ENCODE results near the gene MVK.

MVK gene

GRCh38 chr12:109537136-109537535 lies 36.5 kb upstream of the MVK start:
- DNase-seq (ENCODE audit: low spot score), result no peak
- in situ Hi-C loops (cut with MboI; ENCODE audit: low pct_unique_long_range_greater_than_20kb, low sequenced_read_pairs, unreplicated experiment), result no loop called here
- TF ChIP-seq CTCF (IDR thresholded peaks at IDR 0.05; ENCODE audit: extremely low read depth, insufficient read depth, missing control alignments), result no peak

DNA sequence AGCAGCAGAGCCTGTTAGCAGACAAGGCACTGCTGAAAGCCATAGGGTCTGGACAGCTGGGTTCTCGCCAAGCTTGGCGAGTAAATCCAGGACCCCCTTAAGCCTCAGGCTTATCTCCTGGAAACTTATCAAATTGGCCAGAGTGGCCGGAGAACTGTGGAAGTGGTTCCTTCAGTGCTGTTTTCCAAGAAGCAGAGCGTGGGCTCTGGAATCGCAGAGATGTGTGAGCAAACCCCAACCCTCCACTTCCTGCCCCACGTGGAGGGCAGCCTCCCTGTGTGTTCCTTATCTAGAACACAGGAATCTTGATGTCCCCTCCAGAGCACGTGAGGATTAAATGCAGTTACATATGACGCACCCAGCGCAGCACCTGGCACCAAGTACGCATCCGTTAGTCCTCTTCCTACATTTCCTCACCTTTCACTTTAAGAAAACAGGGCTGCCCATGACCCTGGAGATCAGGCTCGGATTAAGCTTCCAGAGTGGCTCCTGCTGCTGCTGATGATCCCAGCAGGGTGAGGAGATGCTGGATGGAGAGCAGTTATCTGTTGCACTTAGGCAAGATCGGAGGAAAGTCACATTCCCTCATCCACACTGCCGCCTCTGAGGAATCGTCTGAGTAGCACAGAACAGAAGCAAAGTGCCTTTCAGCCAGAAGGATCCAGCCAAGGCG lies 35.3 kb upstream of the MVK start:
- no peak for DNase-seq (ENCODE audit: low spot score)
- no peak for TF ChIP-seq CTCF (IDR thresholded peaks at IDR 0.05; ENCODE audit: extremely low read depth, insufficient read depth, missing control alignments)
- in situ Hi-C loops (cut with MboI; ENCODE audit: low pct_unique_long_range_greater_than_20kb, low sequenced_read_pairs, unreplicated experiment), result no loop called here

DNA sequence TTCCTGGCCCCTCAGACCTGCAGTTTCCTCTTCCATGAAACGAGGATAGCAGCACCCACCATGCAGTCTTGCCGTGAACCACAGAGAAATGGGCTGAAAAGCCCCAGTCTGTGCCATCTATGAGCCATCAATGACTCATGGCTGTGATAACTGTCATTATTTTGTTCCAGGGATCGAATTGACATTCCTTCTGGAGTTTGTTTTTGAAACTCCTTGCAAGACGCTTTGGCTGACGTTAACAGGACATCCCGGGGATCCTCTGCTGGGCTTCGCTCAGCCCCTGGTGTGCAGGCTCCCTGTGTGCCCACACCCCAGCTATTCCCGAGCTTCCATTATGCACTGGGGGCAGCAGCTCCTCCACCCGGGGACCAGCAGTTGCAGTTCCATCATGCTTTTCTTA lies 34.1 kb upstream of the MVK start:
- no peak for TF ChIP-seq CTCF (IDR thresholded peaks at IDR 0.05; ENCODE audit: extremely low read depth, insufficient read depth, missing control alignments)
- in situ Hi-C loops (cut with MboI; ENCODE audit: low pct_unique_long_range_greater_than_20kb, low sequenced_read_pairs, unreplicated experiment), result no loop called here
- DNase-seq (ENCODE audit: low spot score), result no peak

DNA sequence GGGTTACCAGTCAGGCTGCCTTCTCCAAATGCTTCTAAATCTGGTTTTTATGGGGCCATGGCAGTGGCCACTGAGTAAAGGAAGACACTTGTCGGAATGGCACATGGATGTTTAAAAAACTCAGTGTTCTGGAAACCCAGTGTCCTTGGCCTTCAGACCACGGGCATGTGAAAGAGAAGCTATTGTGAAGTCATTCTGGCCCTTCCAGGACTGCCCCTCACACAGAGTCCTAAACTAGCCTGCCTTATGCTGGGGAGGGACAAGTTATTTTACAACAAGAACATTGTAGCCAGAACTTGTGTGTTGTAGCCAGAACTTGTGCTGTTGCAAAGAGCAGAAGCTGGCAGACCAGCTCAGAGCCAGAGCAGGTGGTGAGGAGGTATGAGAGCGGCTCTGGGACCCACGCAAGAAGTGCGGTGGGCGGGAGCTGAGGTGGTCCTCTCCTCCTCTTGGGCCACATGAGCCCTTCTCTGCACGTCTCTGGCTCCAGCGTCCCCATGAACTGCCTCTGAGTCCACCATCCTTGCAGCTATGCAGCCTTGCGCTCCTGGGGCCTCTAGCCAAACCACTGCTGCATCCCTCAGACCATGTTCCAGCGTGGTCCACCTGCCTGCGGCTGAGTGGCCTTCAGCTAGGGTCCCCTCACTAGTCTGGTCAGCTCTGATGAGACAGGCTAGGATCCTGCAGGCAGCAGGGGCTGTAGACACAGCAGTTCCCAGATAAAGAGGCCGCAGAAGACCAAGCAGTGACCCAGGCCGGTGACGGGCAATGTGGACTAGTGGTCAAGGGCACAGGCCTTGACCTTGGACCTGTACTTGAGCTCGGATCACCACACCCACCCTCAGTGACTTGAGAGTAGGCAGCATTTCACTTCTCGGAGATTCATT lies 32.8 kb upstream of the MVK start:
- no peak for TF ChIP-seq CTCF (IDR thresholded peaks at IDR 0.05; ENCODE audit: extremely low read depth, insufficient read depth, missing control alignments)
- no peak for DNase-seq (ENCODE audit: low spot score)
- in situ Hi-C loops (cut with MboI; ENCODE audit: low pct_unique_long_range_greater_than_20kb, low sequenced_read_pairs, unreplicated experiment), result no loop called here

- no peak for DNase-seq (ENCODE audit: low spot score)
- no peak for TF ChIP-seq CTCF (IDR thresholded peaks at IDR 0.05; ENCODE audit: extremely low read depth, insufficient read depth, missing control alignments)
- in situ Hi-C loops (cut with MboI; ENCODE audit: low pct_unique_long_range_greater_than_20kb, low sequenced_read_pairs, unreplicated experiment), result no loop called here
These were observed 32.2 kb upstream of the MVK start for GRCh38 chr12:109541413-109541726.

- TF ChIP-seq CTCF (IDR thresholded peaks at IDR 0.05; ENCODE audit: extremely low read depth, insufficient read depth, missing control alignments), result no peak
These were observed 31.6 kb upstream of the MVK start for GRCh38 chr12:109542014-109542413.

More at GRCh38 chr12:109542014-109542413, 31.6 kb upstream of the MVK start:
- in situ Hi-C loops (cut with MboI; ENCODE audit: low pct_unique_long_range_greater_than_20kb, low sequenced_read_pairs, unreplicated experiment), result no loop called here
- no peak for DNase-seq (ENCODE audit: low spot score)

Measured in GM13977 (cell line).